CD4-positive, alpha-beta memory T cell (primary cell): ENCODE results near the gene ZNF276. TPM values are rescaled to one million over a fixed set of nuclear protein-coding genes. Genes with fewer than 3 reads are reported as not detected.

Source experiments
- CTCF ChIA-PET: fragments of 350-600 bp; sonication (Branson Sonifier 250); formaldehyde crosslinking; loops from one replicate; lab custom pipeline; 2021; ENCODE audit warnings: inconsistent platforms; ENCODE audit not compliant: partially characterized antibody; lab: Charles Lee
- POLR2A ChIA-PET: fragments of 350-600 bp; sonication (Branson Sonifier 250); formaldehyde crosslinking; loops from one replicate; lab custom pipeline; 2021; ENCODE audit not compliant: partially characterized antibody; lab: Charles Lee
- DNase-seq, 5 donors: peaks; one replicate each; pipeline versions ENCODE4 v3.0.0 to v3.0.0-alpha.2; 2020 to 2022; ENCODE audit warnings: mixed read lengths in 1 of 5
- H3K27ac ChIP-seq: one replicate; pipeline ENCODE4 v1.7.0; 2013; ENCODE audit warnings: low read depth, low read length
- H3K27me3 ChIP-seq: 2 replicates; pipeline ENCODE4 v1.7.0; 2013; ENCODE audit warnings: mild to moderate bottlenecking, low read length, moderate library complexity; ENCODE audit not compliant: insufficient read depth
- H3K36me3 ChIP-seq: 2 replicates; pipeline ENCODE4 v1.7.0; 2013; ENCODE audit warnings: mild to moderate bottlenecking, low read length, moderate library complexity; ENCODE audit not compliant: insufficient read depth
- H3K4me1 ChIP-seq: 2 replicates; pipeline ENCODE4 v1.7.0; 2013; ENCODE audit warnings: mild to moderate bottlenecking, low read length, moderate library complexity; ENCODE audit not compliant: insufficient read depth
- H3K4me3 ChIP-seq, 2 donors: one replicate each; pipeline ENCODE4 v1.7.0; 2013; ENCODE audit warnings: low read length in 2 of 2, mild to moderate bottlenecking in 1 of 2
- H3K9me3 ChIP-seq, 2 donors: one replicate each; pipeline ENCODE4 v1.7.0; 2013; ENCODE audit warnings: low read length in 2 of 2, control low read depth in 1 of 2; ENCODE audit not compliant: control insufficient read depth in 1 of 2
- H3K27ac Mint-ChIP-seq, 7 donors: one replicate each; pipeline ENCODE4 v1.8.0; 2020 to 2021; ENCODE audit warnings: mixed read lengths in 7 of 7, mild to moderate bottlenecking in 6 of 7, inconsistent platforms in 3 of 7, moderate library complexity in 3 of 7
- H3K27me3 Mint-ChIP-seq, 2 donors: one replicate each; pipeline ENCODE4 v1.8.0; 2020 to 2021; ENCODE audit warnings: mixed read lengths in 2 of 2
- H3K36me3 Mint-ChIP-seq, 2 donors: one replicate each; pipeline ENCODE4 v1.8.0; 2020 to 2021; ENCODE audit warnings: mixed read lengths in 2 of 2, inconsistent platforms in 1 of 2, mild to moderate bottlenecking in 1 of 2
- H3K4me1 Mint-ChIP-seq, 4 donors: one replicate each; pipeline ENCODE4 v1.8.0; 2020 to 2021; ENCODE audit warnings: mixed read lengths in 4 of 4, mild to moderate bottlenecking in 1 of 4
- H3K4me3 Mint-ChIP-seq, 8 donors: one replicate each; pipeline ENCODE4 v1.8.0; 2020 to 2021; ENCODE audit warnings: mixed read lengths in 8 of 8, mild to moderate bottlenecking in 7 of 8, moderate library complexity in 6 of 8, inconsistent platforms in 3 of 8
- H3K9me3 Mint-ChIP-seq, 8 donors: one replicate each; pipeline ENCODE4 v1.8.0; 2020 to 2021; ENCODE audit warnings: mixed read lengths in 8 of 8, mild to moderate bottlenecking in 5 of 8, inconsistent platforms in 3 of 8, moderate library complexity in 1 of 8
- intact Hi-C: fragments of 100-400 bp; cut with micrococcal nuclease; formaldehyde crosslinking; loops from one replicate; pipeline ENCODE4 v1.15.1; 2023
- polyA plus RNA-seq, 2 donors: library from polyadenylated mRNA; unstranded; fragments of 300-500 nt; fragmentation: Illumina TruSeq; gene quantifications; one replicate each; pipeline ENCODE4 v1.2.3, GENCODE V29; 2021
- total RNA-seq, 2 experiments: library from RNA; stranded (reverse); gene quantifications; one replicate each; pipeline ENCODE4 v1.2.3, GENCODE V29; 2021

Gene ZNF276
- total and polyA plus RNA-seq, 4 experiments from 2014 or later = 9.5 to 143 (median 97.5) TPM

GRCh38 chr16:89712274-89712781, 9.0 kb upstream of the ZNF276 start:
- no peaks in the 10 kb centered on the region for H3K36me3 ChIP-seq
- Mint-ChIP-seq H3K36me3 (no peaks in the 10 kb centered on the region), H3K27ac (peak overlapping the region in 1 of 7 donors; percentile 76), H3K9me3 (peaks cover 0 to 2% (median 0%) of the 10 kb centered on the region in 8 donors), H3K4me3 (peak overlapping the region in 6 of 8 donors; percentile 44 to 68 (median 54)), H3K4me1 (peaks cover 0 to 7% (median 1%) of the 10 kb centered on the region in 4 donors), H3K27me3 (peaks cover 0 to 1% of the 10 kb centered on the region in 2 donors)
- CTCF ChIA-PET = interaction anchor here (1.1 kb wide), 1 partner anchor 10 kb away, joined by 3 read pairs; no protein-coding TSS in a partner anchor
- no peak for DNase-seq
- H3K27me3 ChIP-seq = no peaks in the 10 kb centered on the region
- POLR2A ChIA-PET = interaction anchor here (0.9 to 6.8 kb wide), 5 partner anchors 11 to 82 kb away, joined by 3 to 42 read pairs (median 3); no protein-coding TSS in a partner anchor
- H3K4me3 ChIP-seq = peak overlapping the region in 1 of 2 donors; percentile 54
- intact Hi-C loops = no loop called here
- no peaks in the 10 kb centered on the region for H3K9me3 ChIP-seq
- no peak overlapping the region for H3K27ac ChIP-seq
- peaks cover 9% of the 10 kb centered on the region for H3K4me1 ChIP-seq

- no peak for DNase-seq
- intact Hi-C loops = no loop called here
- H3K27me3 Mint-ChIP-seq = peaks cover 0 to 1% of the 10 kb centered on the region in 2 donors
- no peak overlapping the region for H3K27ac Mint-ChIP-seq
- Histone ChIP-seq H3K27ac (no peak overlapping the region), H3K36me3 (no peaks in the 10 kb centered on the region), H3K4me1 (peaks cover 25% of the 10 kb centered on the region), H3K27me3 (no peaks in the 10 kb centered on the region), H3K9me3 (no peaks in the 10 kb centered on the region), H3K4me3 (no peak overlapping the region)
- POLR2A ChIA-PET = no interaction called here
- CTCF ChIA-PET = interaction anchor here (1.2 to 1.6 kb wide), 2 partner anchors 10 to 16 kb away, joined by 4 to 6 read pairs; no protein-coding TSS in a partner anchor
- no peaks in the 10 kb centered on the region for H3K36me3 Mint-ChIP-seq
- no peak overlapping the region for H3K4me3 Mint-ChIP-seq
- peaks cover 2 to 17% (median 10%) of the 10 kb centered on the region in 4 donors for H3K4me1 Mint-ChIP-seq
- H3K9me3 Mint-ChIP-seq = no peaks in the 10 kb centered on the region
Measured at GRCh38 chr16:89716493-89716892, 4.8 kb upstream of the ZNF276 start.

- POLR2A ChIA-PET = interaction anchor here (1.3 kb wide), 1 partner anchor 11 kb away, joined by 3 read pairs; no protein-coding TSS in a partner anchor
Measured at GRCh38 chr16:89716916-89717687, 4.2 kb upstream of the ZNF276 start.

GRCh38 chr16:89717688-89718505, 3.4 kb upstream of the ZNF276 start:
- DNase-seq = no peak
- Mint-ChIP-seq H3K9me3 (no peaks in the 10 kb centered on the region), H3K4me1 (peaks cover 5 to 24% (median 13%) of the 10 kb centered on the region in 4 donors), H3K4me3 (peak overlapping the region in 3 of 8 donors; percentile 26 to 39 (median 35)), H3K27me3 (peaks cover 0 to 1% of the 10 kb centered on the region in 2 donors), H3K36me3 (peaks cover 4 to 6% of the 10 kb centered on the region in 2 donors), H3K27ac (peak overlapping the region in 1 of 7 donors; percentile 57)
- Histone ChIP-seq H3K27ac (no peak overlapping the region), H3K9me3 (no peaks in the 10 kb centered on the region), H3K4me3 (no peak overlapping the region), H3K27me3 (no peaks in the 10 kb centered on the region), H3K36me3 (peaks cover under 1% of the 10 kb centered on the region), H3K4me1 (peaks cover 18% of the 10 kb centered on the region)
- POLR2A ChIA-PET = interaction anchor here (1.3 to 1.7 kb wide), 2 partner anchors 12 to 23 kb away, joined by 3 read pairs; no protein-coding TSS in a partner anchor
- intact Hi-C loops = no loop called here
- CTCF ChIA-PET = interaction anchor here (2.7 kb wide), 1 partner anchor 11 kb away, joined by 12 read pairs; no protein-coding TSS in a partner anchor

More at GRCh38 chr16:89716916-89717687, 4.2 kb upstream of the ZNF276 start:
- H3K36me3 ChIP-seq = no peaks in the 10 kb centered on the region
- DNase-seq = no peak
- peaks cover 21% of the 10 kb centered on the region for H3K4me1 ChIP-seq
- H3K4me3 Mint-ChIP-seq = peak overlapping the region in 2 of 8 donors; percentile 17 to 21
- H3K9me3 ChIP-seq = no peaks in the 10 kb centered on the region
- no peak overlapping the region for H3K27ac ChIP-seq
- CTCF ChIA-PET = interaction anchor here (1.2 kb wide), 1 partner anchor 17 kb away, joined by 6 read pairs; no protein-coding TSS in a partner anchor
- H3K4me1 Mint-ChIP-seq = peaks cover 2 to 17% (median 10%) of the 10 kb centered on the region in 4 donors
- no peaks in the 10 kb centered on the region for H3K27me3 ChIP-seq
- H3K4me3 ChIP-seq = no peak overlapping the region
- intact Hi-C loops = no loop called here
- no peaks in the 10 kb centered on the region for H3K36me3 Mint-ChIP-seq
- peaks cover 0 to 1% of the 10 kb centered on the region in 2 donors for H3K27me3 Mint-ChIP-seq
- peak overlapping the region in 2 of 7 donors; percentile 30 to 57 for H3K27ac Mint-ChIP-seq
- no peaks in the 10 kb centered on the region for H3K9me3 Mint-ChIP-seq

- Histone ChIP-seq H3K4me3 (peak overlapping the region in 1 of 2 donors; percentile 78), H3K9me3 (no peaks in the 10 kb centered on the region), H3K36me3 (peaks cover 17% of the 10 kb centered on the region), H3K4me1 (peaks cover 43% of the 10 kb centered on the region), H3K27me3 (no peaks in the 10 kb centered on the region), H3K27ac (peak overlapping the region; percentile 89)
- POLR2A ChIA-PET = interaction anchor here (0.6 to 1.9 kb wide), 13 partner anchors 10 to 192 kb away, joined by 3 to 16 read pairs (median 7); partner anchors contain the start of genes SPATA2L and TCF25
- Mint-ChIP-seq H3K27me3 (no peaks in the 10 kb centered on the region), H3K4me3 (peak overlapping the region; percentile 69 to 85 (median 78)), H3K36me3 (peaks cover 12 to 17% of the 10 kb centered on the region in 2 donors), H3K27ac (peak overlapping the region in 3 of 7 donors; percentile 22 to 85 (median 55)), H3K4me1 (peaks cover 13 to 34% (median 25%) of the 10 kb centered on the region in 4 donors), H3K9me3 (no peaks in the 10 kb centered on the region)
- intact Hi-C loops = loop anchor here (5.0 kb wide), 1 partner anchor 142 kb away; no protein-coding TSS in a partner anchor
- no peak for DNase-seq
- CTCF ChIA-PET = interaction anchor here (2.7 kb wide), 1 partner anchor 14 kb away, joined by 12 read pairs; no protein-coding TSS in a partner anchor
Measured at GRCh38 chr16:89720551-89720812, 855 bp upstream of the ZNF276 start.

GRCh38 chr16:89721546-89722391, 432 bp downstream of the ZNF276 start:
- H3K36me3 Mint-ChIP-seq = peaks cover 12 to 17% of the 10 kb centered on the region in 2 donors
- Histone ChIP-seq H3K4me3 (peak overlapping the region; percentile 78 to 96), H3K27ac (peak overlapping the region; percentile 89), H3K4me1 (peaks cover 56% of the 10 kb centered on the region), H3K36me3 (peaks cover 19% of the 10 kb centered on the region), H3K9me3 (no peaks in the 10 kb centered on the region), H3K27me3 (no peaks in the 10 kb centered on the region)
- no peaks in the 10 kb centered on the region for H3K9me3 Mint-ChIP-seq
- peak; percentile 92 to 95 (median 93) for DNase-seq
- peak overlapping the region; percentile 97 to 100 (median 99) for H3K27ac Mint-ChIP-seq
- intact Hi-C loops = loop anchor here (1.0 to 5.0 kb wide), 6 partner anchors 10 to 141 kb away; partner anchors contain the start of genes CDK10 and SPATA2L
- peaks cover 13 to 41% (median 25%) of the 10 kb centered on the region in 4 donors for H3K4me1 Mint-ChIP-seq
- ChIA-PET CTCF (interaction anchor here (1.4 to 3.9 kb wide), 3 partner anchors 9 to 71 kb away, joined by 3 to 23 read pairs (median 18); no protein-coding TSS in a partner anchor), POLR2A (interaction anchor here (1.2 to 6.7 kb wide), 11 partner anchors 10 to 190 kb away, joined by 3 to 288 read pairs (median 29); partner anchors contain the start of genes FANCA, SPATA2L and TCF25)
- H3K4me3 Mint-ChIP-seq = peak overlapping the region; percentile 92 to 99 (median 99)
- H3K27me3 Mint-ChIP-seq = no peaks in the 10 kb centered on the region
